NCI-H2107 treated with DMSO at 0.1 percent for 48 hours (cell line): ENCODE measurements around the gene COX10.
"Not testable (repeated sequence)": the region's sequence is repeated elsewhere in the genome, so short reads cannot be mapped to it uniquely, and the experiment has no call there.

Source experiments
- DNase-seq: peaks from one replicate; lab custom pipeline; 2025; ENCODE audit not compliant: unreplicated experiment; lab: John Stamatoyannopoulos, UW

The COX10 gene

GRCh38 chr17:14121952-14122351 lies 52.6 kb downstream of the COX10 start:
- no peak for DNase-seq

GRCh38 chr17:14123619-14124278 lies 54.4 kb downstream of the COX10 start:
- DNase-seq: peak; percentile 72

GRCh38 chr17:14124854-14125253 lies 55.5 kb downstream of the COX10 start:
- no peak for DNase-seq

DNA sequence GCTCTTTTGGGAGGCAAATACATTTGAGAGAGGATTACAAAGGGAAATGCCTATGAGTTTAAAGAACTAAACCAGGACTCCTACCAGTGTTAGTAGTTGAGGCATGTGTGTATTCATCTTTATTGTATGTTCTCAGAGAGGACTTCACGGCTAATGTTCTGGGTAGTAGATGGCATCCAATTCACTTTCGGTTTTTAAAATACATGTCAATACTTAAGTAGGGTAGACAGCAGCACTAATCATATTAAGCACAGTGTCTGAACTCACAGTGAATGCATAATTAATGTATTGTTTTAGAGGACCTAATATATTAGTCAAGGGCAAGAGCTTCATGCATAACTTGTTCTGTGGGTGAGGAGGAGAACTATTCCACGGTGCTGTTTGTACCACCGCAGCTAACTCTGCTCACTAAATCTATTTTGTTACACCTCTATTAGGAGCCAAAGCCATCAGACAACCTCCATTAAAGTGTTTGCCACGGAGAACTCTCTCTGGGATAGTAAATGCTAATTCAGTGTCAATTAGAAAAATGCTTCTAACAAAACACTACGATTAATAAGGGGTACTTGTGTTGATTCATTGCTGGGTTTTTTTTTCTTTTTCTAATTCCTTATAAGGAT lies 56.3 kb downstream of the COX10 start:
- DNase-seq: peak; percentile 53

GRCh38 chr17:14133104-14133503 lies 63.8 kb downstream of the COX10 start:
- no peak for DNase-seq

GRCh38 chr17:14134456-14134855 lies 65.2 kb downstream of the COX10 start:
- no peak for DNase-seq

- DNase-seq: no peak
These were observed 66.7 kb downstream of the COX10 start for GRCh38 chr17:14135906-14136590.

DNA sequence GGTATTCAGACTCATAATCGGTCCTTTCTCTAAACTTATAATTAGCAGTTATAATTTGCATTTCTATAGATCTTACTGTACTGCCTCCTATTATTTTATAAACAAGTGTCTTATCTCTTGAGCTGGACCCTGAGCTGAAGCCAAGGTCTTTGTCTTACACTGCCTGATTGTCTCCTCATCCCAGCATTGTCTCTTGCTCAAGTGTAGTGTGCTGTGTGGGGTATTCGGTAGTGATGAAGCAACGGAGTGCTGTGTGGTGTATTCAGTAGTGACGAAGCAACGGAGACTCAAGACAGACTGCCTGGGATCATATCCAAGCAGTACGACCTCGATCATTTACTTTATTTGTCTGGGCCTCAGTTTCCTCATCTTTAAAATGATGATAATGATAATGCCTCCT lies 69.3 kb downstream of the COX10 start:
- DNase-seq: no peak

DNA sequence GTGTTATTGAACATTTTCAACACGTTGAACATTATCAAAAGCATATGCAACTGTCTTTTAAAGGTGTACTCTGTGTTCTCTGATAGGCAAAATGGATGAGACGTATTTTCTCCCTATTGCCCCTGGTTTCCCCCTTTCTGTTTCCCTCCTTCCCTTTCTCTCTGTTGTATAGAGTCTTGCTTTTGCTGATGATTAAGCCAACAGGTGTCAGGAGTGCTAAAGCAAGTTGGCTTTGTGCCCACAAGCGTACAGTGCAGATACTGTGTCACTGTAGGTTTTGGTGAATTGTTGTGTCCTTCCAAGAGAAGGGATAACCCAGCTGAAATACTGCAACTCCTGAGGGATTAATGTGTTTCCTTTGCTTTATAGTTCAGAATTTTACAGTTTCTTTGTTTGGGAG lies 74.4 kb downstream of the COX10 start:
- DNase-seq: peak; percentile 62

DNA sequence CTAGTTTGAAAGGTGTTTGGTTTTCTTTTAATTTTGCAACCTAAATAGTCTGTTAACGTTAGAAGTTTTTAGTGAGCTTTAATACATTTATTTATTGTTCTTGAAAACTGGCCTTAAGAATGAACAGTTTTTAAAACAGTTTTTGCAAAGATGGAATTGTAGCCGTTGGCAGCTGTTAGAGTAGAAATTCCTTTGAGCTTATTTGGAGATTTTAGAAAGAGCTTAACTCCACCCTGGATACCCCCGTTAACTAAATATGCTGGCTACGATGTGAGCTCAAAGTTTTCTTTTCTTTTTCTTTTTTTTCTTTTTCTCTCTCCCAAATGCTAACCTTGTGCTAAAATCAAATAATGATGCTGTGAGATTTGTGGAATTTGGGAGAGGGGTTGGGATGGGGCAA lies 75.2 kb downstream of the COX10 start:
- DNase-seq: no peak

DNA sequence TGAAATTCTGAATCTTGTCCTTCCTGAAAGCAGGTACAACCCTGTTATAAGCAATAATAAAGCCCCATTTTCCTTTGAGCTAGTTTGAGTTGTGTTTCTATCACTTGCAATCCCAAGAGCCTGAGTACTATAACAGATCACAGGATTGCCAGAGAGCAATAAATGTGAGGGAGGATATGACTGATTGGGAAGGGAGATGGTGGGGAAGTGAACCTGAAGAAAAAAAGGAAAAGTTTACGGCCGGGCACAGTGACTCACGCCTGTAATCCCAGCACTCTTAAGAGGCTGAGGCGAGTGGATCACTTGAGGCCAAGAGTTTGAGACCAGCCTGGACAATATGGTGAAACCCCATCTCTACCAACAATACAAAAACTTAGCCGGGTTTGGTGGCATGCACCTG lies 80.4 kb downstream of the COX10 start:
- no peak for DNase-seq

- peak; percentile 25 for DNase-seq
These were observed 81.3 kb downstream of the COX10 start for GRCh38 chr17:14150619-14151018.

DNA sequence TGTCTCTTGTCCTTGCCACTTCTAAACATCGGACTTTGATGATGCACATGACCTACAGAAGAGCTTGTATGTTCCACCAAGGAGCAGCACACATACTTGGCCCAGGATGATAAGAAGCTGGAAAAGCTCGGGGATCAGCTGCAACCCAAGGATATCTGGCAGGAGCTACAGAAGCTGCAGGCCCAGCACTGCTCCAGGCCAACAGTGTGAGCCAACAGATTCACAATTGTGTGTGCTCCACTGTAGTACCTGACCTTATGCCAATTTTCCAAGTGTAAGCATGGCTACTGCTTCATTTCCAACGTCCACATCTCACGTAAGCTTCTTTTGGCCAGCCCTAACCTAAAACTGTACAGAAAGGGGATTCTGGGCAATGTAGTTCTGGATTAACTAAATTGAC lies 83.4 kb downstream of the COX10 start:
- no peak for DNase-seq

- no peak for DNase-seq
These were observed 84.1 kb downstream of the COX10 start for GRCh38 chr17:14153374-14153773.

DNA sequence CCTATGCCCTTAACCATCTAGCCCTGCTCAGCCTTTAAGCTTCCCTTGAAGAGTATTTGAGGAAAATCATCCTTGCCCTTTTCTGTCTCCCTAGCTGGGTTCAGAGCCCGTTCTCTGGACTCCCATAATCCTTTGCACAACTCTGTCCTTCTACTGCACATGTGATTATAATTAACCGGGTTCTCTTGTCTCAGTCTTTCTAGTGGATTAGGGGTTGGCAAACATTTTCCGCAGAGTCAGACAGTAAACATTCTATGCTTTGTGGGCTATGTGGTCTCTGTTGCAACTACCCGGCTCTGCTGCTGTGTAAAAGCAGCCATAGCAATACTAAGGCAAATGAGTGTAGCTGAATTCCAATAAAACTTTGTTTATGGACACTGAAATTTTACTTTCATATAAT lies 87.4 kb downstream of the COX10 start:
- no peak for DNase-seq

DNA sequence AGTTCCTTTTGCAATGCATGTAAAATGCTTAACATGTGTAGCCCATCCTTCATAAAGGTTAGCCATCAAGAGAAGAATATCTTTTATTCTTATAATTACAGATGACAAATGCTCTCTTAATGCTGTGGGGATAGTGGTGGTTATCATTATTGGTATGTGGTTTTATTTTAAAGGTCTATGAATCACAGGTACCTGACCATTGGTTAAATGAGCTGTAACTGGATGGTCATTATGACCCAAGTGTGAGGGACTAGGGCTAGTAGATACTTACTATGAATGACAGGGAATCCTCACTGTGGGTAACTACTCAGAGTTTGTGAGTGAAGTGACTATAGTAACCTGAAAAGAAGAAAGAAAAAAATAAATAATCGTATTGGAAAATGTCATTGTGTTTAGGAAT lies 88.5 kb downstream of the COX10 start:
- no peak for DNase-seq

DNA sequence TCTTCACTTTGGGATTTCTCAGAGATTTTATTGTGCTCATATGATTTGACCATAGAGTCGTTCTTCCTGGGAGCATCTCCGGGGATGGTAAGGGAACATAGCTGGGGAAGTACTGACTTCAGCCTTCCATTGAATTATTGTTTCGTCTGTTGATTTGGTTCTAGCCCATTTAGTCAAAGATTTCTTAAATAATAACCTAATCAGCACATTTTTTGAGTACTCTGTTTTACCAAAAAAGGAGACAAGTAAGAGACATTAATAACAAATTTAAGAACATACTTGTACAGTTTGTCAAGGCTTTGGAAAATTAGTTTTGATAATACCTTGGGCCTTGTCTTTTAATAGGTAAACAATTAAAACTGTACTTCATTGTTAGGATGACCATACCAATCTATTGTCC lies 89.4 kb downstream of the COX10 start:
- DNase-seq: no peak

DNA sequence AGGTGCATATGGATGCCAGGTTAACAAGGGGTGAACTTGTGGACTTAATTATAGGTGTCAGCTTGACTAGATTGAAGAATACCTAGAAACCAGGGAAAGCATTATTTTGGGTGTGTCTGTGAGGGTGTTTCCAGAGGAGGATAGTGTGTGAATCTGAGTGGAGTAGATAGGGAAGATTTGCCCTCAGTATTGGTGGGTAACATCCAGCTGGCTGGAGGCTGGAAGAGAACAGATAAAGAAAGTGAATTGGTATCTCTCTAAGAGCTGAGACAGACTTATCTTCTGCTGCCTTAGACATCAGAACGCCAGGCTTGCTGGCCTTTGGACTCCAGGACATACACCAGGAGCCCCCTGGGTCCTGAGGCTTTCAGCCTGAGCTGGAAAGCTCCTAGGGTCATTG lies 92.1 kb downstream of the COX10 start:
- DNase-seq: no peak

- no peak for DNase-seq
These were observed 96.3 kb downstream of the COX10 start for GRCh38 chr17:14165616-14166015.

- DNase-seq: not testable (repeated sequence)
These were observed 98.5 kb downstream of the COX10 start for GRCh38 chr17:14167831-14168230.

GRCh38 chr17:14168582-14168981 lies 99.3 kb downstream of the COX10 start:
- no peak for DNase-seq

GRCh38 chr17:14169287-14169686 lies 100.0 kb downstream of the COX10 start:
- no peak for DNase-seq
